Activated CD4-positive, alpha-beta T cell treated with anti-CD3 and anti-CD28 coated beads, Interleukin-2, amount 10 ng/mL, durations not matched to agents 24 days and 14 days (primary cell): ENCODE measurements around the gene THRSP. TPM values are rescaled to one million over a fixed set of nuclear protein-coding genes. Genes with fewer than 3 reads are reported as not detected.
"Not testable (repeated sequence)": the region's sequence is repeated elsewhere in the genome, so short reads cannot be mapped to it uniquely, and the experiment has no call there.

Source experiments
- DNase-seq: peaks from one replicate; pipeline ENCODE4 v3.0.0; 2022
- H3K27ac Mint-ChIP-seq: one replicate; pipeline ENCODE4 v1.8.0; 2022; ENCODE audit warnings: mild to moderate bottlenecking, mixed read lengths
- H3K27me3 Mint-ChIP-seq: one replicate; pipeline ENCODE4 v1.8.0; 2022; ENCODE audit warnings: mixed read lengths
- H3K36me3 Mint-ChIP-seq: one replicate; pipeline ENCODE4 v1.8.0; 2022; ENCODE audit warnings: low read depth, mild to moderate bottlenecking, mixed read lengths
- H3K4me1 Mint-ChIP-seq: one replicate; pipeline ENCODE4 v1.8.0; 2021; ENCODE audit warnings: mixed read lengths
- H3K4me3 Mint-ChIP-seq: one replicate; pipeline ENCODE4 v1.8.0; 2022; ENCODE audit warnings: mild to moderate bottlenecking, moderate library complexity, mixed read lengths
- H3K9me3 Mint-ChIP-seq: one replicate; pipeline ENCODE4 v1.8.0; 2021; ENCODE audit warnings: mixed read lengths
- intact Hi-C: fragments of 100-400 bp; cut with micrococcal nuclease; formaldehyde crosslinking; loops from one replicate; pipeline ENCODE4 v1.15.1; 2023
- total RNA-seq: library from RNA; stranded (reverse); gene quantifications from 2 replicates; pipeline ENCODE4 v1.2.3, GENCODE V29; 2022

The THRSP gene
- total RNA-seq, 1 donor from 2014 or later, result not detected

DNA sequence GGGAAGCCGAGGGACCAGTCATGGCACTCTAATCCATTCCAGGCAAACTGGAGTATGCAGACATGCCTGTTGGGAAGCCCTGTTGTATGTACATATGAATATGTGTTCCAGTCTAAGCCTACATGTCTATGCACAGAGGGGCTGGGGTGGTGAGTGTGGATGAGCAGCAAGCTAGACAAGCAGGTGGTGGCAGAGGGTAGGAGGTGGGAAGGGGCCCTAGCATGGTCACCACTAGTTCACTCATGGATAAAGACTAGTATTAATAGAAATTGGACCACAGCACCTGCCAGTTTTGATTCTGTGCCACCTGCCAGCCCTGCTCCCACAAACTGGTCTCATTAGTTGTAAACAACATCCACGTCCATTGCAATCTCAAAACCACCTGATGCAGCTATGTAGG lies 1.5 kb downstream of the THRSP start:
- Mint-ChIP-seq H3K4me1 (peaks cover 2% of the 10 kb centered on the region), H3K4me3 (no peak overlapping the region), H3K36me3 (peaks cover 28% of the 10 kb centered on the region), H3K27me3 (no peaks in the 10 kb centered on the region), H3K9me3 (no peaks in the 10 kb centered on the region), H3K27ac (no peak overlapping the region)
- DNase-seq, result no peak
- intact Hi-C loops, result no loop called here

DNA sequence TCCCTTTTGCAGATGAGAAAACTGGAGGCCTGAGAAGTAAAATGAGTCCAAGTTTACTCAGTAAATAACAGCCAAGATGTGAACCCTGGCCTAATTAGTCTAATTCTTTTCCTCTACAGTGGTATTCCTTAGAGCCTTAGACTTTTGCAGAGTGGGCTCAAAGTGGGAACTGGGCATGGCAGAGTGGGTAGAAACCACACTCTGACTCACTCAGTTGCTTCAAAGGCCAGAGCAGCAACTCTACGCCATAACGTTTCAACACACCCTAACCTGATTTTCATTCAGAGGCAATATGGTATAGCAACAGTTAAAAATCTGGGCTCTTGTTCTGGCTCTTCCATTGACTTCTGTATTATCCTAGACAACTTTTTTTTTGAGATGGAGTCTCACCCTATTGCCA lies 2.8 kb downstream of the THRSP start:
- no peak overlapping the region for H3K4me3 Mint-ChIP-seq
- peaks cover 36% of the 10 kb centered on the region for H3K36me3 Mint-ChIP-seq
- H3K9me3 Mint-ChIP-seq, result no peaks in the 10 kb centered on the region
- H3K27ac Mint-ChIP-seq, result no peak overlapping the region
- H3K4me1 Mint-ChIP-seq, result peaks cover 2% of the 10 kb centered on the region
- no peak for DNase-seq
- intact Hi-C loops, result no loop called here
- H3K27me3 Mint-ChIP-seq, result no peaks in the 10 kb centered on the region

DNA sequence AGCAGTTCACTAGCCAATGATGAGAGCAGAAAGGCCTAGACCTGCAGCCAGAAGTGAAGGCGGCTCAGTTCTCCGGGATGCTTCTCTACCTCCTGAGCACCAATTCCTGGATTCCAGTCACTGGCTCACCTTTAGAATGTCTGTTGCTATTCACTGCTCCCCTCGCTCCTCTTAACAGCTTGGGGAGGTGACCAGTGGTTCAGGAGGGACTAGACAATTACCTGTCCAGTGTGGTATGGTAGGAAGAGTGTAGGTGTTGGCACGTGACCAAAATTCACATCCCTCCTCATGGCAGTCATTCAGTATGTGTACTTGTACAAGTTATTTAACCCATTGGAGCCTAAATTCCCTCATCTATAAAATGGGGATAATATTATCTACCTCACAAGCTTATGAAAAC lies 4.0 kb downstream of the THRSP start:
- H3K4me1 Mint-ChIP-seq, result peaks cover 7% of the 10 kb centered on the region
- intact Hi-C loops, result no loop called here
- H3K36me3 Mint-ChIP-seq, result peaks cover 44% of the 10 kb centered on the region
- DNase-seq, result no peak
- no peaks in the 10 kb centered on the region for H3K9me3 Mint-ChIP-seq
- H3K27ac Mint-ChIP-seq, result no peak overlapping the region
- no peak overlapping the region for H3K4me3 Mint-ChIP-seq
- H3K27me3 Mint-ChIP-seq, result no peaks in the 10 kb centered on the region

DNA sequence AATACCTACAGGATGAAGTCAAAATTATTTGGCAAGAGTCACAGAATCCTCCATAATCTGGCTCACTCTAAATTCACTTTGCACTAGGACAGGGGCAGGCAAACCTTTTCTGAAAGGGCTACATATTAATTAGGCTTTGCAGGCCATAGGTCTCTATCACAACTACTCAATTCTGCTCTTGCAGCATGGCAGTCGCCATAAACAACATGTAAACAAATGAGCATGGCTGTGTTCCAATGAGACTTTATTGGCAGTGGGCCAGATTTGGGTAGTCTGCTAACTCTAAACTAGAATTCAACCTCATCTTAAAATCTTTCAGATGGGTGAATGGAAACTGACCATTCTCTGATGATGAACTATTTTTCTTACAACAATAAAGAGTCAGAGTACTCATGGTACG lies 5.8 kb downstream of the THRSP start:
- Mint-ChIP-seq H3K9me3 (no peaks in the 10 kb centered on the region), H3K4me3 (no peak overlapping the region), H3K4me1 (peaks cover 7% of the 10 kb centered on the region), H3K27me3 (no peaks in the 10 kb centered on the region), H3K27ac (no peak overlapping the region), H3K36me3 (peaks cover 50% of the 10 kb centered on the region)
- intact Hi-C loops, result no loop called here
- no peak for DNase-seq

DNA sequence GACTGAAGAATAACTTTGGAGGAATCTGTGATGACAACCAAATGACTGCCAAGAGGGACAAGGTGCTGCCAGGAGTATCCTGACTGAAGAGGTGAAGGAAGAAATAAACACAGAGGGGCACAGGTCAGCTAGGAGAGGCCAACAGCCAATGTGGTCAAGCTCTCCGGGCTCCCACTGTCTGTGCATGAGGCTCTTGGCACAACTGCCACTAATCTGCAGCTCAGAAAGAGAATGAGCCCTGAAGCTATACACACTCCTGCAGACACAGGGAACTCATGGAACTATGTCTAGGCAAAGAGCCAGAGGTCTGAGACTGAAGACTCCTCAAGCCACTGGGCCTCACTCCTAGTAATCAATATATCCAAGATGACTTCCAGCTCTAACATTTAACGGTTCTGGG lies 7.0 kb downstream of the THRSP start:
- Mint-ChIP-seq H3K27ac (no peak overlapping the region), H3K36me3 (peaks cover 53% of the 10 kb centered on the region), H3K9me3 (no peaks in the 10 kb centered on the region), H3K27me3 (no peaks in the 10 kb centered on the region), H3K4me3 (no peak overlapping the region), H3K4me1 (peaks cover 13% of the 10 kb centered on the region)
- DNase-seq, result no peak
- intact Hi-C loops, result no loop called here

DNA sequence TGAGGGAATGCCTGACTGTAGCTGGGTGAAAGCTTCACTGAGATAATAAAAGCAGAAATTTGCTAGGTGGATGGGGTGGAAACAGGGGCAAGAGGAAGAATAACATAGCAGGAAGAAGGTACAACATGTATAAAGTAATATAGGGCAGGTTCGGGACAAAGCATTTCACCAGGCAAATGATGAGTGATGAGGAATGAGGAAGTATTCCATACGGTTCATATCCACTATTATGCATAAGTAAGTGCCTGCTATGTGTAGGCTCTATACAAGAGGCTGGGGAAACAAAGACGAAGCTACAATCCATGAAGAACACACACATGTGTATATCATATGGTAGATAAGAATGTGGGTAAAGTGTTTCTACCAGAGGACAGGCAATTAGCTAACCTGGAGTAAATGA lies 8.1 kb downstream of the THRSP start:
- H3K4me3 Mint-ChIP-seq, result no peak overlapping the region
- no peak overlapping the region for H3K27ac Mint-ChIP-seq
- peaks cover 59% of the 10 kb centered on the region for H3K36me3 Mint-ChIP-seq
- intact Hi-C loops, result no loop called here
- no peaks in the 10 kb centered on the region for H3K27me3 Mint-ChIP-seq
- DNase-seq, result no peak
- H3K9me3 Mint-ChIP-seq, result no peaks in the 10 kb centered on the region
- H3K4me1 Mint-ChIP-seq, result peaks cover 22% of the 10 kb centered on the region

DNA sequence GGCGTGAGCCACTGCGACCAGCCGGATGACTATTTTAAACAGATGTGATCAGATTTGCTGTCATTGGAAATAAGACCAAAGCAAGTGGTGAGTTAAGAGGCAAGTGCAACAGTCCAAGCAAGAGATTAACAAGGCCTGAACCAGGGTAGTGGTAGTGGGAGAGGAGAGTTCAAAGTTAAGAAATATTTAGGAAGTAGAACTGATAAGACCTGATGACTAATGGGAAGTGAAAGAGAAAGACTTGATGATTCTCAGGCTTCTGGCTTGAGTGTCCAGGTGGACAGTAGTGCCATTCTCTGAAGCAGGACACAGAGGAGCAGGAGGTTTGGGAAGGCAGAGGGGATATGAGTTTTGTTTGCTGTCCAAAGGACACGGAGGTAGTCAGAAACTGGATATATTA lies 8.8 kb downstream of the THRSP start:
- DNase-seq, result no peak
- intact Hi-C loops, result no loop called here
- Mint-ChIP-seq H3K4me1 (peaks cover 25% of the 10 kb centered on the region), H3K9me3 (no peaks in the 10 kb centered on the region), H3K27me3 (no peaks in the 10 kb centered on the region), H3K4me3 (no peak overlapping the region), H3K27ac (no peak overlapping the region), H3K36me3 (peaks cover 57% of the 10 kb centered on the region)

DNA sequence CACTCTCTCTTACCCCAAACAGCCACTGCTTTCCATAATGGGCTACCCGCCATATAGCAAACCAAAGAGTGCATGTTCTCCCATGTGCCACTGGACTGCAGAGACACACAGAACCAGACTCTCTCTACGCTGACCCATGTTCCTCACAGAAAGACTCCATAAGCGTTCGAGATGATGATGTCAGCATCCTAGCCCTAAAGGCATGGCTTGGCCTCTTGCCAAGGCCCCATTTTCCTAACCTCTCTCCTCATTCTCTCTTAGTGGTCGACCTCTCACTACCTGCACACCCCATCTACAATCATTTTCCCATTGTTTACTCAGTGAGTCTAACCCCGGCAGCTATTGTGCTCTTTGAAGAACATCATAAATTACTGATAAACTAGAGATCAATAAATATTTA lies 11.1 kb downstream of the THRSP start:
- no peak overlapping the region for H3K4me3 Mint-ChIP-seq
- no peaks in the 10 kb centered on the region for H3K27me3 Mint-ChIP-seq

DNA sequence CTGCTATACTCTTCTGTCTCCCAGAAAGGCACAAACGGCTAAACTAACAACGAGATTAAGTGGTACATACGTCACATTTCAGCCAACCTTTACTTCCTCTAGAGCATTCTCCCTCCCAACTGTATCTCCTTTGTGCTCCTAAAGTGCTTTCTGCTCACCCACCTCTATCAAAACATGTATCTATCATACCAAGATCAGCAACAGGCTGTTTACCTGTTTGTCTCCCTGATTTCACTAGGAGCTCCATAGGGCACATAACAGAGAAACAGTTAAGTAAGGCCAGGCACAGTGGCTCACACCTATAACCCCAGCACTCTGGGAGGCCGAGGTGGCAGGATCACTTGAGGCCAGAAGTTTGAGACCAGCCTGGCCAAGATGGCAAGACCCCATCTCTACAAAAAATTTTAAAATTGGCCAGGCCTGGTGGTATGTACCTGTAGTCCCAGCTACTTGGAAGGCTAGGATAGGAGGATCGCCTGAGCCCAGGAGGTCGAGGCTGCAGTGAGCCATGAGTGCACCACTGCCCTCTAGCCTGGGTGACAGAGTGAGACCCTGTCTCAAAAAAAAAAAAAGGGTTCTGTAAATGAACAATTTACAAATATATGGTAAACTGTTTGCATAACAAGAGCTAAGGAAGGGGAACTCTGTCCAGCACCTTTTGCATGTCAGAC lies 13.2 kb downstream of the THRSP start:
- DNase-seq, result no peak
- Mint-ChIP-seq H3K27ac (no peak overlapping the region), H3K4me3 (peak overlapping the region; percentile 15), H3K36me3 (peaks cover 32% of the 10 kb centered on the region), H3K9me3 (peaks cover 10% of the 10 kb centered on the region), H3K27me3 (peaks cover 2% of the 10 kb centered on the region), H3K4me1 (peaks cover 51% of the 10 kb centered on the region)
- intact Hi-C loops, result no loop called here

More for the DNA sequence above, 11.1 kb downstream of the THRSP start:
- H3K27ac Mint-ChIP-seq, result no peak overlapping the region
- H3K36me3 Mint-ChIP-seq, result peaks cover 44% of the 10 kb centered on the region
- peaks cover 35% of the 10 kb centered on the region for H3K4me1 Mint-ChIP-seq
- intact Hi-C loops, result no loop called here
- DNase-seq, result no peak
- no peaks in the 10 kb centered on the region for H3K9me3 Mint-ChIP-seq

DNA sequence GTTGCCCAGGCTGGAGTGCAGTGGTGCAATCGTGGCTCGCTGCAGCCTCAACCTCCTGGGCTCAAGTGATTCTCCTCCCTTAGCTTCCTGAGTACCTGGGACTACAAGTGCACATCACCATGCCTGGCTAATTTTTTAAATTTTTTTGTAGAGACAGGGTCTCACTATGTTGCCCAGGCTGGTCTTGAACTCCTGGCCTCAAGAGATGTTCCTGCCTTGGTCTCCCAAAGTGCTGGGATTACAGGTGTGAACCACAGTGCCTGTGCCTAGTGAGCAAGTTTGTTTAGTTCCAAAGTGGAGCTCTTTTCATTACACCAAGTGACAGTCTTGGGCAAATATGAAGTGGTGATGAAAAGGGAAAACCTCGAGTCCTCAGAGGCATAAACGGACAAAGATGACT lies 13.9 kb downstream of the THRSP start:
- Mint-ChIP-seq H3K36me3 (peaks cover 28% of the 10 kb centered on the region), H3K4me3 (peak overlapping the region; percentile 94), H3K4me1 (peaks cover 51% of the 10 kb centered on the region), H3K27ac (peak overlapping the region; percentile 7), H3K9me3 (peaks cover 15% of the 10 kb centered on the region)
- DNase-seq, H3K27me3 Mint-ChIP-seq, intact Hi-C loops: not testable (repeated sequence)

DNA sequence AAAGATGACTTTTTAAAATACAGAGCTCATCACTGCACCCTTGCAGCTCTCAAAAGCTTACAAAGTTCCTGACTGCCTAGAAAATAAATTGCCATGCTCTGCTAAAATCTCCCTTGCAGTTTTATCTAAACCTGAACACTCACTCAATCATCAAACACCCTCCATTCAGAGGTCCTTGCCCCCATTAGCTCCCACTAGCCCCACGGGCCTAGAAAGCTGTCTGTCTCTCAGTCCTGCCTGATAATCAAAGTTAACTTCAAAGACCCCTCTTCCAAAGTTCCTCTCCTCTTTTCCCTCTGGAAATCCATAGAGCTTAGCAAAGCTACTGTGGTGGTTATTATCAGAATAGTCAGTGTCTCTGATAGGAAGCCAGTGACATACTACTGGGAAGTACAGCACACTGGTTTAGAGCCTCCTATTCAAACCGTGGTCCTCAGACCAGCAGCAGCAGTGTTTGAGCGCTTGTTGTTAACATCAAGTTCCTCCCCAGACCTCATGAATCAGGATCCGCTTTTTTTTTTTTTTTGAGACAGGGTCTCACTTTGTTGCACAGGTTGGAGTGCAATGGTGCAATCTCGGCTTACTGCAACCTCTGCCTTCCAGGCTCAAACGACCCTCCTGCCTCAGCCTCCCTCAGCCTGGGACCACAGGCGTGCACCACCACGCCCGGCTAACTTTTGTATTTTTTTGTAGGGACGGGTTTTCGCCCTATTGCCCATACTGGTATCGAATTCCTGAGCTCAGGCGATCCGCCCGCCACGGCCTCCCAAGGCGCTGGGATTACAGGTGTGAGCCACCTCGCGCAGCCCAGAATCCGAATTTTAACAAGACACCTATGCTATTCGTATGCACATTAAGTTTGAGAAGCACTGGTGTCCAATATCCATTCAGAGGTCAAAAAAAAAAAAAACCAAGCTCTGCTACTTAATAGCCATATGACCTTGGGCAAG lies 14.8 kb downstream of the THRSP start:
- intact Hi-C loops, result loop anchor here (1.0 to 2.0 kb wide), 4 partner anchors 30 to 339 kb away; partner anchors contain the start of genes ALG8, GAB2, KCTD21 and USP35
- peak overlapping the region; percentile 94 for H3K4me3 Mint-ChIP-seq
- peaks cover 15% of the 10 kb centered on the region for H3K9me3 Mint-ChIP-seq
- peak; percentile 56 for DNase-seq
- peaks cover 51% of the 10 kb centered on the region for H3K4me1 Mint-ChIP-seq
- peaks cover 25% of the 10 kb centered on the region for H3K36me3 Mint-ChIP-seq
- peaks cover 2% of the 10 kb centered on the region for H3K27me3 Mint-ChIP-seq
- peak overlapping the region; percentile 91 for H3K27ac Mint-ChIP-seq

DNA sequence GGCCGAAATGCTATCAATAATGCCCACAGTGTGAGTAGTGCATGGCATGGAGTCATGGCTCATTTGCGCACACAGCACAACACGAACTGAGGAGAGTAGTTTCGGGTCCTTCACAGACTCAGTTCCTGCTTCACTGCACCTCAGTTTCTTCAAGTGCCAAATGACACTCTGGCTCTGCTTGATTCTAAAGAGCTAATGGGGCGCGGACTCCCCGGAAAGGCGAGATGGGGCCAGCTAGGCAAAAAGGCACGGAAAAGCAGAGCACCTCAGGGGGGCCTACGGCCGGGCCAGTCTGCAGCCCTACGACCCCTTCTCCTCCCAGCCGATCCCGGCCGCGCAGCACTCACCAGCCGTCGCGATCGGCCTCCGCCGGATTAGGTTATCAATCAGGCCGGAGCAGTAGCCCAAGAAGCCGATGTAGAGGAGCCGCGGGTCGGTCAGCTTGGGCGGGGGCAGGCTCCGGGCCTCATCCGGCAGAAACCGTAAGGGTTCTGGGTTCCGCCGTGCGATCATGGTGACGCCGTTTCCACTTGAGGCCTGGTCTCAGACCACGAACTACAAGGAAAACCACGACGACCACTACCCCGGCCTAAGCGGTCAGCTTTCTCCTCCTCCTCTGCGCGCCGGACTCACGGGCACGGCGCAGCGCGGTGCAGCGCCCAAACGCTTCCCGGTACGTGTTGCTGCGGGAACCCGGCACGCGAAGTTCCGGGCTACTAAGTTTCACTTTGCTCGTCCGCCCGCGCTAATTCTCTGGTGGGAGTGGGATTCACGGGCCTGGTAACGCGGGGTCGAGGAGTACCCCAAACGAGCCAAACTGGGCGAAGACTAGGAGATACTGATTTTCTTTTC lies 15.8 kb downstream of the THRSP start, which contains the start of gene NDUFC2:
Gene NDUFC2, minus strand, starts transcription at position 631 of the 852 bp plus-strand sequence. Its CDS starts 118 bp downstream, at position 513.
- H3K4me1 Mint-ChIP-seq, result peaks cover 51% of the 10 kb centered on the region
- peak within 1 kb of the TSS; percentile 94 for H3K4me3 Mint-ChIP-seq
- intact Hi-C loops, result loop anchor here (1.0 to 2.0 kb wide), 5 partner anchors 15 to 338 kb away; partner anchors contain the start of genes ALG8, GAB2, KCTD21 and USP35
- peaks cover 2% of the 10 kb centered on the region for H3K27me3 Mint-ChIP-seq
- peaks cover 15% of the 10 kb centered on the region for H3K9me3 Mint-ChIP-seq
- peak within 1 kb of the TSS; percentile 91 for H3K27ac Mint-ChIP-seq
- H3K36me3 Mint-ChIP-seq, result peaks cover 21% of the 10 kb centered on the region
- peak; percentile 92 for DNase-seq

DNA sequence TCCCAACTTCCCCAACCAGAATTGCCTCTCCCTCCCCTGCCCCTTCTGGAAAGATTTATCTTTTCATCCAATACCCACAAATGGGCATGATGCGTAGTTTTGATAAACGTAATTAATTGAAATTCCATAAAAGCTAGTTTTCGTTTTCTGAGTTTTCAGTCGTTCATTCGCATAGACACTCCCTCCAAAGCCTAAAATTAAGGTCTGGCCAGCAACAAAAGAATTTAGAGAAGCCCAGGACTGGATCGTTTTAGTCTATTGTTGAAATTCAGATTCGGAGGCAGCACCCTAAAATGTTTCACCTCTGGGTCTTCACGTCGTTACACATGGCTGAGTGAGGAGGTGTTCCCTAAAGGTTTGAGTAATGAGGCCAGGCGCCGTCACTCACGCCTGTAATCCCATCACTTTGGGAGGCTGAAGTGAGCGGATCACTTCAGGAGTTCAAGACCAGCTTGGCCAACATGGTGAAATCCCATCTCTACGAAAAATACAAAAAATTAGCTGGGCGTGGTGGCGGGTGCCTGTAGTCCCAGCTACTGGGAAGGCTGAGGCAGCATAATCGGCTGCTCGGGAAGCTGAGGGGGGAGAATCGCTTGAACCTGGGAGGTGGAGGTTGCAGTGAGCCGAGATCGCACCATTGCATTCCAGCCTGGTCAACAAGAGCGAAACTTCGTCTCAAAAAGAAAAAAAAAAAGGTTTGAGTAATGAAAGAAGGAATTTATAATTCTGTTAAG lies 16.6 kb downstream of the THRSP start:
- H3K27ac Mint-ChIP-seq, result peak overlapping the region; percentile 91
- H3K9me3 Mint-ChIP-seq, result peaks cover 15% of the 10 kb centered on the region
- H3K4me3 Mint-ChIP-seq, result peak overlapping the region; percentile 94
- DNase-seq, result peak; percentile 57
- peaks cover 46% of the 10 kb centered on the region for H3K4me1 Mint-ChIP-seq
- intact Hi-C loops, result loop anchor here (1.0 kb wide), 1 partner anchor 14 kb away; no protein-coding TSS in a partner anchor
- peaks cover 2% of the 10 kb centered on the region for H3K27me3 Mint-ChIP-seq
- H3K36me3 Mint-ChIP-seq, result peaks cover 16% of the 10 kb centered on the region
